CD8-positive, alpha-beta memory T cell (primary cell): ENCODE data around the gene HLA-DPB1. TPM values are rescaled to one million over a fixed set of nuclear protein-coding genes. Genes with fewer than 3 reads are reported as not detected.

Experiments
- CTCF ChIA-PET: fragments of 350-600 bp; sonication (Branson Sonifier 250); formaldehyde crosslinking; loops from one replicate; lab custom pipeline; 2021; ENCODE audit warnings: antibody characterized with exemption; lab: Charles Lee
- POLR2A ChIA-PET: fragments of 350-600 bp; sonication (Branson Sonifier 250); formaldehyde crosslinking; loops from one replicate; lab custom pipeline; 2021; ENCODE audit warnings: antibody characterized with exemption; lab: Charles Lee
- DNase-seq, 5 donors: peaks; one replicate each; pipeline versions ENCODE4 v3.0.0 to v3.0.0-alpha.2; 2020 to 2022; ENCODE audit warnings: mixed read lengths in 1 of 5
- H3K27ac ChIP-seq: one replicate; pipeline ENCODE4 v1.7.0; 2013; ENCODE audit warnings: low read depth, mild to moderate bottlenecking, low read length, moderate library complexity
- H3K27me3 ChIP-seq: 2 replicates; pipeline ENCODE4 v1.7.0; 2013; ENCODE audit warnings: low read length, mild to moderate bottlenecking; ENCODE audit not compliant: insufficient read depth, poor library complexity, severe bottlenecking
- H3K36me3 ChIP-seq: 2 replicates; pipeline ENCODE4 v1.7.0; 2013; ENCODE audit warnings: mild to moderate bottlenecking, low read length, moderate library complexity; ENCODE audit not compliant: insufficient read depth
- H3K4me1 ChIP-seq: 2 replicates; pipeline ENCODE4 v1.7.0; 2013; ENCODE audit warnings: mild to moderate bottlenecking, low read length, moderate library complexity; ENCODE audit not compliant: insufficient read depth
- H3K4me3 ChIP-seq: 2 replicates; pipeline ENCODE4 v1.7.0; 2013; ENCODE audit warnings: mild to moderate bottlenecking, low read length
- H3K9me3 ChIP-seq: 2 replicates; pipeline ENCODE4 v1.7.0; 2013; ENCODE audit warnings: mild to moderate bottlenecking, low read length
- H3K27ac Mint-ChIP-seq, 8 donors: one replicate each; pipeline ENCODE4 v1.8.0; 2020 to 2021; ENCODE audit warnings: mixed read lengths in 8 of 8, mild to moderate bottlenecking in 6 of 8, inconsistent platforms in 3 of 8, moderate library complexity in 3 of 8
- H3K27me3 Mint-ChIP-seq, 2 donors: one replicate each; pipeline ENCODE4 v1.8.0; 2020 to 2021; ENCODE audit warnings: mixed read lengths in 2 of 2, mild to moderate bottlenecking in 1 of 2, moderate library complexity in 1 of 2
- H3K36me3 Mint-ChIP-seq, 3 donors: one replicate each; pipeline ENCODE4 v1.8.0; 2020 to 2021; ENCODE audit warnings: mixed read lengths in 3 of 3, inconsistent platforms in 1 of 3, mild to moderate bottlenecking in 1 of 3
- H3K4me1 Mint-ChIP-seq, 3 donors: one replicate each; pipeline ENCODE4 v1.8.0; 2020 to 2021; ENCODE audit warnings: mixed read lengths in 3 of 3, inconsistent platforms in 1 of 3, mild to moderate bottlenecking in 1 of 3
- H3K4me3 Mint-ChIP-seq, 7 donors: one replicate each; pipeline ENCODE4 v1.8.0; 2020 to 2021; ENCODE audit warnings: mixed read lengths in 7 of 7, mild to moderate bottlenecking in 6 of 7, moderate library complexity in 4 of 7, inconsistent platforms in 2 of 7
- H3K9me3 Mint-ChIP-seq, 5 donors: one replicate each; pipeline ENCODE4 v1.8.0; 2020 to 2022; ENCODE audit warnings: mixed read lengths in 5 of 5, mild to moderate bottlenecking in 3 of 5, moderate library complexity in 2 of 5, inconsistent platforms in 1 of 5
- polyA plus RNA-seq: library from polyadenylated mRNA; unstranded; fragments of 300-500 nt; fragmentation: Illumina TruSeq; gene quantifications from one replicate; pipeline ENCODE4 v1.2.3, GENCODE V29; 2021
- total RNA-seq, 2 experiments: library from RNA; stranded (reverse); gene quantifications; one replicate each; pipeline ENCODE4 v1.2.3, GENCODE V29; 2021

HLA-DPB1 gene
- total and polyA plus RNA-seq, 3 experiments from 2014 or later = 20.8 to 178 (median 25.1) TPM

- H3K36me3 Mint-ChIP-seq = peaks cover 4 to 36% (median 5%) of the 10 kb centered on the region in 3 donors
- H3K27ac ChIP-seq = peak within 1 kb of the TSS; percentile 28
- H3K27me3 Mint-ChIP-seq = peaks cover 0 to 1% of the 10 kb centered on the region in 2 donors
- H3K4me3 Mint-ChIP-seq = peak within 1 kb of the TSS; percentile 86 to 100 (median 96)
- H3K9me3 ChIP-seq = no peaks in the 10 kb centered on the region
- no peaks in the 10 kb centered on the region for H3K9me3 Mint-ChIP-seq
- H3K27me3 ChIP-seq = no peaks in the 10 kb centered on the region
- ChIA-PET CTCF (interaction anchor here (0.8 to 1.2 kb wide), 3 partner anchors 61 to 175 kb away, joined by 3 to 5 read pairs (median 3); partner anchors contain the start of gene RING1), POLR2A (interaction anchor here (0.6 to 1.3 kb wide), 3 partner anchors 9 to 203 kb away, joined by 3 to 5 read pairs (median 4); partner anchors contain the start of gene B3GALT4)
- H3K4me1 ChIP-seq = peaks cover 42% of the 10 kb centered on the region
- peaks cover 3% of the 10 kb centered on the region for H3K36me3 ChIP-seq
- H3K27ac Mint-ChIP-seq = peak within 1 kb of the TSS; percentile 71 to 100 (median 96)
- DNase-seq = peak in 4 of 5 donors; percentile 28 to 70 (median 48)
- H3K4me1 Mint-ChIP-seq = peaks cover 58 to 84% (median 80%) of the 10 kb centered on the region in 3 donors
- H3K4me3 ChIP-seq = peak within 1 kb of the TSS; percentile 73
These were observed 2.3 kb upstream of the HLA-DPB1 start, which contains the start of gene HLA-DPA1 for GRCh38 chr6:33073431-33073871. Gene HLA-DPA1 (minus strand): TSS chr6:33073649.

DNA sequence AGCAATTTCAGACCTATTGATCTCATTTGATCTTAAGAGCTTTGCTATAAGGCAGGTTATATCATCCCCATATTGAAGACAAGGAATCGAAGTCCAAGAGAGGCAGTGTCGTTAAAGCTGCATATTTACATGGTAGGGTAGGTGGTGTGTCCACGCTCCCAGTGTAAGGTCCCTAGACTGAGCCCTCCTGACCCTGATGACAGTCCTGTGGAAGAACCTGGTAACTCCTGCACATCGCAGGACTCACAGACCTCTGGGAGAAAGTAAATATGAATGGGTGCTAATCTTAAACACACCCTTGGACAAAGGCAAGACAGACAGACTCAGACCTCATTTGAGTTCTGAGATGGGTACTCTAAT lies 602 bp upstream of the HLA-DPB1 start:
- DNase-seq = no peak
- peak overlapping the region; percentile 84 for H3K4me3 ChIP-seq
- H3K27me3 ChIP-seq = no peaks in the 10 kb centered on the region
- CTCF ChIA-PET = interaction anchor here (1.0 to 1.5 kb wide), 6 partner anchors 28 to 237 kb away, joined by 3 to 5 read pairs (median 3); partner anchors contain the start of gene TAP2
- Mint-ChIP-seq H3K36me3 (peaks cover 0 to 35% (median 6%) of the 10 kb centered on the region in 3 donors), H3K4me3 (peak overlapping the region; percentile 85 to 98 (median 92)), H3K4me1 (peaks cover 62 to 89% (median 86%) of the 10 kb centered on the region in 3 donors), H3K9me3 (no peaks in the 10 kb centered on the region), H3K27me3 (peaks cover 0 to 1% of the 10 kb centered on the region in 2 donors), H3K27ac (peak overlapping the region; percentile 80 to 98 (median 91))
- H3K9me3 ChIP-seq = no peaks in the 10 kb centered on the region
- H3K4me1 ChIP-seq = peaks cover 42% of the 10 kb centered on the region
- POLR2A ChIA-PET = interaction anchor here (1.2 to 1.4 kb wide), 2 partner anchors 100 to 103 kb away, joined by 4 to 5 read pairs; no protein-coding TSS in a partner anchor
- no peaks in the 10 kb centered on the region for H3K36me3 ChIP-seq
- H3K27ac ChIP-seq = peak overlapping the region; percentile 87

DNA sequence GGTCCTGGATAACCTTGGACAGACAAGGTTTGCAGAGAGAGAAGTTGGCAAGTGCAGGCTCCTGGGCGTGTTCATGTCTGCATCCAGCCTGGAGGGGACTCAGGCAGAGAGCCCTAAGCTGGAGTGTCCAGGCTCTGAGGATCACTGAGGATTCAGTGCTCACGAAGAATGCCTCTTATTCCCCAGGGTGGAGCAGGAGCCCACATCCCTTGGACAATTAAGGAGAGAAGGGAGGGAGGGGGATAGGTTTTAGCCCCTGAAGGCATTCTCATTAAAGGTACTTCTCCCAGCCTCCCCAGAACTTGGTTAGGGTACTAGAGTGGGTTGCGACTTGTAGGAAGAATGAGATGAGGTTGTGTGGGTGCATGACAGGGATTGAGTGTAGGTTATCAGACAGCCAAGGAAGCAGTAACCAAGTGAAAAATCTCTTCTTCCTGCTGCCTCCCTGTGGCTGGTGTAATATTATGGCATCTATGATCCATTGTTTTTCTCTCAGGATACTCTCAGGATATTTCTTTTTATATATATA lies 680 bp downstream of the HLA-DPB1 start:
- CTCF ChIA-PET = interaction anchor here (1.1 to 1.5 kb wide), 5 partner anchors 29 to 223 kb away, joined by 3 to 5 read pairs (median 3); partner anchors contain the start of gene TAP1
- H3K9me3 Mint-ChIP-seq = no peaks in the 10 kb centered on the region
- H3K4me3 Mint-ChIP-seq = peak overlapping the region; percentile 85 to 98 (median 92)
- DNase-seq = no peak
- Histone ChIP-seq H3K9me3 (no peaks in the 10 kb centered on the region), H3K4me1 (peaks cover 35% of the 10 kb centered on the region), H3K27ac (peak overlapping the region; percentile 87), H3K36me3 (no peaks in the 10 kb centered on the region), H3K4me3 (peak overlapping the region; percentile 84), H3K27me3 (no peaks in the 10 kb centered on the region)
- peaks cover 0 to 46% (median 11%) of the 10 kb centered on the region in 3 donors for H3K36me3 Mint-ChIP-seq
- peaks cover 64 to 88% (median 86%) of the 10 kb centered on the region in 3 donors for H3K4me1 Mint-ChIP-seq
- peaks cover 0 to 1% of the 10 kb centered on the region in 2 donors for H3K27me3 Mint-ChIP-seq
- POLR2A ChIA-PET = interaction anchor here (0.6 to 1.4 kb wide), 4 partner anchors 96 to 208 kb away, joined by 4 to 5 read pairs (median 4); no protein-coding TSS in a partner anchor
- H3K27ac Mint-ChIP-seq = peak overlapping the region in 7 of 8 donors; percentile 80 to 98 (median 91)

DNA sequence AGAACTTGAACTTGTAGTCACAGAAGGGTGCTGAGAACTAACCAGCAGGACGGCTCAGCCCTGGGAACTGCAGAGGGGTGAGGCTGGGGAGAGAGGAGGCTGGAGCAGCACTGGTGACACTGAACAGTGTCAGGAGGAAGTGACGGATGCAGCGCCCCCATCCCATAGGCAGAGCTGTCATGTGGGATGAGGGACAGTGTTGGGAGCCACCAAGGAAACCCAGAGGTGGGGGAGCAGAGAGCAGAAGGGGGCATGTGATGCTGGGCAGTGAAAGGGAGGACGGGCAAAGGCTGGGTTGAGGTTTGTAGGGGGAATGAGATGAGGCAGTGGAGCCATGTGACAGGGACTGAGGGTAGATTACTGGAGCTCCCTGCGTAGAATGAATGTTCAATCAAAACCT lies 2.1 kb downstream of the HLA-DPB1 start:
- H3K4me3 ChIP-seq = no peak overlapping the region
- CTCF ChIA-PET = interaction anchor here (1.8 kb wide), 1 partner anchor 62 kb away, joined by 4 read pairs; no protein-coding TSS in a partner anchor
- H3K9me3 Mint-ChIP-seq = no peaks in the 10 kb centered on the region
- no peaks in the 10 kb centered on the region for H3K27me3 Mint-ChIP-seq
- peak overlapping the region; percentile 78 to 98 (median 85) for H3K4me3 Mint-ChIP-seq
- peak overlapping the region in 7 of 8 donors; percentile 70 to 88 (median 86) for H3K27ac Mint-ChIP-seq
- H3K27ac ChIP-seq = no peak overlapping the region
- H3K36me3 Mint-ChIP-seq = peaks cover 0 to 59% (median 16%) of the 10 kb centered on the region in 3 donors
- POLR2A ChIA-PET = no interaction called here
- no peak for DNase-seq
- H3K36me3 ChIP-seq = peaks cover 6% of the 10 kb centered on the region
- peaks cover 22% of the 10 kb centered on the region for H3K4me1 ChIP-seq
- H3K9me3 ChIP-seq = no peaks in the 10 kb centered on the region
- H3K27me3 ChIP-seq = no peaks in the 10 kb centered on the region
- H3K4me1 Mint-ChIP-seq = peaks cover 56 to 88% (median 82%) of the 10 kb centered on the region in 3 donors

DNA sequence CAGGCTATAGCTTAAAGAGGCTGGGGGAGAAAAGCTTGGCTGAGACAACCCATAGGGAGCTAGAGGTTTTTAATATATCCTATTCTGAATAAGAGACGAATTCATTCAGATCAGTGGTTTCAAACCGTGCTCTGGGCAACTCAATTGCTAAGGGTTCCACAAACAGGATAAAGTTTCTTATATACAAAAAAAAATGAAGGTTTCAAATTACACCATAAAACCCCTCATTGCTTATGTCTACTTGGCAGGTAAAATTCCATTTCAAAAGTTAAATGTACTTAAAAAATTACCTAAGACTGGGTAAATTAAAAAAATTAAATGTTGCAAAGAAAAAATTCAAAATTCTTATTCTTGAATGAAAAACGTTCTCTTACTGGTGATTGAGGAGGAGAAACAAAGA lies 2.7 kb downstream of the HLA-DPB1 start:
- H3K4me3 ChIP-seq = no peak overlapping the region
- no peak for DNase-seq
- POLR2A ChIA-PET = no interaction called here
- no peaks in the 10 kb centered on the region for H3K9me3 ChIP-seq
- H3K4me1 ChIP-seq = peaks cover 18% of the 10 kb centered on the region
- no peak overlapping the region for H3K27ac ChIP-seq
- CTCF ChIA-PET = interaction anchor here (1.8 kb wide), 1 partner anchor 63 kb away, joined by 4 read pairs; no protein-coding TSS in a partner anchor
- H3K27me3 Mint-ChIP-seq = no peaks in the 10 kb centered on the region
- peak overlapping the region in 7 of 8 donors; percentile 65 to 88 (median 84) for H3K27ac Mint-ChIP-seq
- peaks cover 51 to 85% (median 78%) of the 10 kb centered on the region in 3 donors for H3K4me1 Mint-ChIP-seq
- no peaks in the 10 kb centered on the region for H3K9me3 Mint-ChIP-seq
- H3K4me3 Mint-ChIP-seq = peak overlapping the region; percentile 46 to 98 (median 84)
- peaks cover 6% of the 10 kb centered on the region for H3K36me3 ChIP-seq
- no peaks in the 10 kb centered on the region for H3K27me3 ChIP-seq
- peaks cover 0 to 63% (median 16%) of the 10 kb centered on the region in 3 donors for H3K36me3 Mint-ChIP-seq

- no peak for DNase-seq
- Histone ChIP-seq H3K9me3 (no peaks in the 10 kb centered on the region), H3K4me1 (peaks cover 18% of the 10 kb centered on the region), H3K27ac (no peak overlapping the region), H3K27me3 (no peaks in the 10 kb centered on the region), H3K36me3 (peaks cover 10% of the 10 kb centered on the region), H3K4me3 (no peak overlapping the region)
- peak overlapping the region; percentile 18 to 82 (median 58) for H3K27ac Mint-ChIP-seq
- no peaks in the 10 kb centered on the region for H3K27me3 Mint-ChIP-seq
- POLR2A ChIA-PET = interaction anchor here (0.5 to 1.2 kb wide), 2 partner anchors 107 to 162 kb away, joined by 4 to 5 read pairs; no protein-coding TSS in a partner anchor
- H3K9me3 Mint-ChIP-seq = no peaks in the 10 kb centered on the region
- H3K4me1 Mint-ChIP-seq = peaks cover 48 to 79% (median 73%) of the 10 kb centered on the region in 3 donors
- CTCF ChIA-PET = interaction anchor here (1.8 kb wide), 1 partner anchor 63 kb away, joined by 4 read pairs; no protein-coding TSS in a partner anchor
- H3K36me3 Mint-ChIP-seq = peaks cover 0 to 67% (median 16%) of the 10 kb centered on the region in 3 donors
- peak overlapping the region in 4 of 7 donors; percentile 21 to 98 (median 42) for H3K4me3 Mint-ChIP-seq
These were observed 3.2 kb downstream of the HLA-DPB1 start for GRCh38 chr6:33078919-33079521.

DNA sequence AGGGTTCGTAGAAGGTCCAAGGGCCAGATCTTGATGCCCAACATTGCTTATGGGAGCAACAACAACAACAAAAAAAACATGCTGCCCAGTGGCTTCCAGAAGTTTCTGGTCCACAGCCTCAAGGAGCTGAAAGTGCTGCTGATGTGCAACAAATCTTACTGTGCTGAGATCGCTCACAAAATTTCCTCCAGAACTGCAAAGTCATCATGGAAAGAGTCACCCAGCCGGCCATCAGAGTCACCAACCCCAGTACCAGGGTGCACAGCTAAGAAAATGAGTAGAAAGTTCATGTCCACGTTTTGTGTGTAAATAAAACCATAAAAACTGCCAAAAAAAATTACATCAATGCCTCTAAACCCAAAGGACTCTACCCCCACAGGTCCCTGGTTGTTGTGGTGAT lies 3.8 kb downstream of the HLA-DPB1 start:
- H3K27ac ChIP-seq = no peak overlapping the region
- H3K36me3 ChIP-seq = peaks cover 10% of the 10 kb centered on the region
- DNase-seq = no peak
- peak overlapping the region in 3 of 8 donors; percentile 18 to 55 (median 29) for H3K27ac Mint-ChIP-seq
- peaks cover 0 to 72% (median 16%) of the 10 kb centered on the region in 3 donors for H3K36me3 Mint-ChIP-seq
- no peaks in the 10 kb centered on the region for H3K27me3 Mint-ChIP-seq
- H3K4me1 Mint-ChIP-seq = peaks cover 48 to 79% (median 73%) of the 10 kb centered on the region in 3 donors
- POLR2A ChIA-PET = interaction anchor here (1.2 kb wide), 1 partner anchor 108 kb away, joined by 4 read pairs; no protein-coding TSS in a partner anchor
- H3K4me3 Mint-ChIP-seq = peak overlapping the region in 1 of 7 donors; percentile 37
- no peaks in the 10 kb centered on the region for H3K9me3 ChIP-seq
- no peaks in the 10 kb centered on the region for H3K27me3 ChIP-seq
- H3K4me1 ChIP-seq = peaks cover 18% of the 10 kb centered on the region
- no peaks in the 10 kb centered on the region for H3K9me3 Mint-ChIP-seq
- CTCF ChIA-PET = no interaction called here
- no peak overlapping the region for H3K4me3 ChIP-seq
